Measurements from ENCODE around the gene ECM2.

The ECM2 gene

DNA sequence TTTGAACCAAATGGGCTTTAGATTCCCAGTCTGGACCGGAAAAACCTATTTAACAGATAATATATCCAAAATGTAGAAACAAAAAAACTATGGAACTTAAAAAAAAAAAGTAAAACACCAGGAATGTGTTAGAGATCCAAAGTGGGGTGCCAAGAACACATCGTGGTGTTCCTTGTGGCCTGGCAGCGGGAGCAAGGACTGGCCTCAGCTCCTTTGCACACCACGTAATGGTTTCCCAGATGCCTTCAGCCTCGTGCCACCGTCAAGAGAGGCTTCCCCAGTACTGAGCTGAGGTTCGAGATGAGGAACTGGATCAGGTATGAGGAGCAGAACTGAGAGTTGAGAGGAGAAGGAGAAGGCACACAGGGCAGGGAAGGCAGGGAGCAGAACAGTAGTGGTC is 57.0 kb downstream of the ECM2 start:
- TF ChIP-seq, protein P1, sequence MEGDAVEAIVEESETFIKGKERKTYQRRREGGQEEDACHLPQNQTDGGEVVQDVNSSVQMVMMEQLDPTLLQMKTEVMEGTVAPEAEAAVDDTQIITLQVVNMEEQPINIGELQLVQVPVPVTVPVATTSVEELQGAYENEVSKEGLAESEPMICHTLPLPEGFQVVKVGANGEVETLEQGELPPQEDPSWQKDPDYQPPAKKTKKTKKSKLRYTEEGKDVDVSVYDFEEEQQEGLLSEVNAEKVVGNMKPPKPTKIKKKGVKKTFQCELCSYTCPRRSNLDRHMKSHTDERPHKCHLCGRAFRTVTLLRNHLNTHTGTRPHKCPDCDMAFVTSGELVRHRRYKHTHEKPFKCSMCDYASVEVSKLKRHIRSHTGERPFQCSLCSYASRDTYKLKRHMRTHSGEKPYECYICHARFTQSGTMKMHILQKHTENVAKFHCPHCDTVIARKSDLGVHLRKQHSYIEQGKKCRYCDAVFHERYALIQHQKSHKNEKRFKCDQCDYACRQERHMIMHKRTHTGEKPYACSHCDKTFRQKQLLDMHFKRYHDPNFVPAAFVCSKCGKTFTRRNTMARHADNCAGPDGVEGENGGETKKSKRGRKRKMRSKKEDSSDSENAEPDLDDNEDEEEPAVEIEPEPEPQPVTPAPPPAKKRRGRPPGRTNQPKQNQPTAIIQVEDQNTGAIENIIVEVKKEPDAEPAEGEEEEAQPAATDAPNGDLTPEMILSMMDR (IDR thresholded peaks at IDR 0.05; ENCODE audit: extremely low read depth, missing control alignments), result no peak
- no peak for DNase-seq (ENCODE audit: low spot score)

DNA sequence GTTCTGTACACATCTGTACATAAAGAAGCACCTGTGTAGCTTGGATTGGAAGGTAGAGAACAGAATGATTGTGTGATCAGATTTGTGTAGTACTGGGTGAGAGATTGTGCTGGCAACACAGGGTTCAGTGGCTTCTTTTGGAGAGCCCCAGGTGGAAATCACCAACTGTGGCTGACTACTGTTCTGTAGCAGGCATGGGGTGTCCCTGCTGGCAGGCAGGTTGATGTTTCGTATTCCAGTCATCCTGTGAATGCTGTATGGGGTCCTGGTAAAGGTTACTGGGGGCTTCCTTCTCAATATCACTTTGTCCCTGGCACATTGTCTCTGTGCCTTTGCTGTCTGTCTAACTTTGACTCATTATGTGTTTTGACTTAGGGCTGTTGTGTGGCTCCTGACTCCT is 58.8 kb downstream of the ECM2 start:
- TF ChIP-seq, protein P1 (IDR thresholded peaks at IDR 0.05; ENCODE audit: extremely low read depth, missing control alignments), result no peak

DNA sequence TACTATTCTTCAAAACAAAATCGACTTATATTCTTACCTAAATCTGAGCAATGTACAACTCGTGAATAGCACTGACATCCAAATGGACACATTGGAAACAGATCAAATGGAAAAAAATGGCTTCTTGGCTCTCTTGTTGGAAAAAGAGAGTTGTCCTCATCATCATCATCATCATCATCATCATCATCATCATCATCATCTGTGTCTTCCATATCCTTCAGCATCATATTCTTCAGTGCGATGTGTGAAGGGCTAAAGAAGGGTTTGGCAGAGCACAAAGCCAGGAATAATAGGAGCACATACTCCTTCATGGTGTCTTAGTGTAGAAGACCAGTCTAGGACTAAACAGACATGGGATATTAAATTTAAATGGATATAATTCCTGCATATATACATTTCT is 61.2 kb downstream of the ECM2 start:
- TF ChIP-seq, protein P1 (IDR thresholded peaks at IDR 0.05; ENCODE audit: extremely low read depth, missing control alignments), result no peak
- no peak for DNase-seq (ENCODE audit: low spot score)

More for the DNA sequence above, 58.8 kb downstream of the ECM2 start:
- DNase-seq (ENCODE audit: low spot score), result peak; percentile 18

DNA sequence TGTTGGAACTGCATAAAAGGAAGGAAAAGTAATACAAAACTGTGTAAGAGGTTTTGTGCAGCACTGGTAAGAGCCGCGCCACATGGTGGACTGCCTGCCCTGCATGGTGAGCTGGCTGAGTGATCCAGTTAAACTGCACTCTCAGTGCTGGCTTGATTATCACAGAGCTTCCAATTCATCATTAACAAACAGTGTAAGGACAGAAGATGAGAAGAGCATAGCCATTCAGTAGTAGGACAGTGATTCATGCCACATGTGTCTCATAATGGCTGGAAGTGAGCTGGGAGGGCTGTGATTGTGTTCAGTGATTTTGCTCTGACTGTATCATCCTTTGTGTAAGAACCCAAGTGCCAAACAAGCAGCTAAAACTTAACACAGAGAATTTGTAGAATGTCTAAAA is 67.6 kb downstream of the ECM2 start:
- DNase-seq (ENCODE audit: low spot score), result no peak
- TF ChIP-seq, protein P1 (IDR thresholded peaks at IDR 0.05; ENCODE audit: extremely low read depth, missing control alignments), result no peak

DNA sequence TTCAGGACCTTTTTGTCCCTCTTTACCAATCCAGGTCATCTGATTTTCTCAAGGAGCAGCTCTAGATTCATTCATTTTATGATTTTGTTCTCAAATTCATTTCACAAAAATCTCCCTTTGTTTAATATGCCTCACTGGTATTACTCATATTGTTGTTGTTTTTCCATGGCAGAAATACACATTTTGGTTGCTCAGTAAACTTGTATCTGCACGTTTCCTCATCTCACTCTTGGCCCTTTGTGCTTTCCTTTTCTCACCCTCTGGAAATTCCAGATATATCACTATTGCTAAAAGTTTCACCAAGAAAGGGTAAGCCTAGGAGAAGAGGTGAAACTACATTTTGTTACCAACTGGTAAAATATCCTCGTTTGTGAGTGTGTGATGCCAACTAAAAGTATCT is 68.3 kb downstream of the ECM2 start:
- TF ChIP-seq, protein P1 (IDR thresholded peaks at IDR 0.05; ENCODE audit: extremely low read depth, missing control alignments), result no peak
- no peak for DNase-seq (ENCODE audit: low spot score)

DNA sequence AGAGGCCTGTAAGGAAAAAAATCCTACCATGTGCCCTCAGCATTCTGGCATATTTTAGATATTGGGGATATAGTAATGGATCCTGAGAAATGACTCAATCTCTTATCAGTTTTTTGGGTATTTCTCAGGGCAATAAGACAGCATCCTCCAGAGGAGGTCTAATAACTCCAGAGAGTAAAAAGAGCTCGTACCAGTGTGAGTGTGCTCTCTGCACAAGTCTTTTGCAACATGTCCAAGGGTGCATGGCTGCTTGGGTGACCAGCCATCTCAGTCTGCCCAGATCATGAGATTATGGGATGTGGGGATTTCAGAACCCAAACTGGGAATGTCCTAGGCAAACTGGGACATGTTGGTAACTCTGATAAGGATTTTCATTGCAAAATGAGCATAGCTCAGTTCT is 68.7 kb downstream of the ECM2 start:
- no peak for DNase-seq (ENCODE audit: low spot score)
- TF ChIP-seq, protein P1 (IDR thresholded peaks at IDR 0.05; ENCODE audit: extremely low read depth, missing control alignments), result no peak

DNA sequence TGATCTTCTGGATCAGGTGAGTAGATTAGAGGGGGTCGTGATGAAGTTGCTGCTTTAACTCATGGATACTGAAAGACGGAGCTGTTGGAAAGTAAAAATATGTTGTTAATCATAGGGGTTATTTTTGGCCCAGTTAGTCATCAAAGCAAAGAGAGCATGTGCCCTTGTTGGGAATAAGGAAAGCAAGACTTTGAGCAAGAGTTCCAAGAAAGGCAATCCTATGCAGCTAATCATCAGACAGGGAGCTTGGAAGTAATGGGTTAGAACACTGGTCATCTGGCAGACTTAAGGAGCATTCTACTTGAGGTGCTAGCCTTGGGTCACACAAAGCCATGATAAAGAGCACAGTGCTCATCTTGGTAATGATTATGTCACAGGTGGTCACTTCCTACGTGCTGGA is 71.8 kb downstream of the ECM2 start:
- DNase-seq (ENCODE audit: low spot score), result no peak
- TF ChIP-seq, protein P1 (IDR thresholded peaks at IDR 0.05; ENCODE audit: extremely low read depth, missing control alignments), result no peak

Data from GM20000 (cell line).